ENCODE data around the gene PSME4.
"Not testable (repeated sequence)": the region's sequence is repeated elsewhere in the genome, so short reads cannot be mapped to it uniquely, and the experiment has no call there.

PSME4 gene

DNA sequence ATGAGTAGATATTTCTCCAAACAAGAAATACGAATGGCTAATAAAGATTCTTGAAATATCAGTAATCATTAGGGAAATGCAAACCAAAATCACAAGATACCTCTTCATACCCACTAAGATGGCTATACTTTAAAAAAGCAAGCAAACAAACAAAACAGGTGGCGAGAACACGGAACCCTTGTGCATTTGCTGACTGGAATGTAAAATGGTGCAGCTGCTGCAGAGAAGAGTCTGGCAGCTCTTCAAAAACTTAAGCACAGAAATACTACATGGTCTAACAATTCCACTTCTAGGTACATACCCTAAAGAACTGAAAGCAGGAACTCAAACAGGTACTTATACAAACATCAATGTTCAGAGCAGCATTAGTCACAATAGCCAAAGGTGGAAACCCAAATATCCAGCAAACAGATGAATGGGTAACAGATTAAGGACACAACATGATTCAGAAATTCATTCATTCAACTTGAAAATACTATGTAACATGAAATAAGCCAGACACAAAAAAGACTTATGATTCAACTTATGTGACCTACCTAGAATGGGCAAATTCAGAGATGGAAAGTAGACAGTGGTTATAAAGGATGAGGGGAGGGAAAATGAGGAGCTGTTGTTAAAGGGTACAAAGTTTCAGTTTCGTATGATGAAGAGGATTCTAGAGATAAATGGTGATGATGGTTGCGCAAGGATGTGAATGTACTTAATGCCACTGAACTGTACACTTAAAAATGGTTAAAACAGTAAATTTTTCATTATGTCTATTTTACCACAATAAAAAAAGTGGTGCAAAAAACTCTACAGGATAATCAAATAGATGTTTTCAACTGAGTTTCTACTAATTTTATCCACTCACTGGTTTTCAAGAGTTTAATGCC is 84.2 kb downstream of the PSME4 start:
- DNase-seq (ENCODE audit: low read depth), result no peak

GRCh38 chr2:53884883-53885282 is 85.9 kb downstream of the PSME4 start:
- no peak for DNase-seq (ENCODE audit: low read depth)

- DNase-seq (ENCODE audit: low read depth), result no peak
Observed at GRCh38 chr2:53881986-53882385, 88.8 kb downstream of the PSME4 start.

DNA sequence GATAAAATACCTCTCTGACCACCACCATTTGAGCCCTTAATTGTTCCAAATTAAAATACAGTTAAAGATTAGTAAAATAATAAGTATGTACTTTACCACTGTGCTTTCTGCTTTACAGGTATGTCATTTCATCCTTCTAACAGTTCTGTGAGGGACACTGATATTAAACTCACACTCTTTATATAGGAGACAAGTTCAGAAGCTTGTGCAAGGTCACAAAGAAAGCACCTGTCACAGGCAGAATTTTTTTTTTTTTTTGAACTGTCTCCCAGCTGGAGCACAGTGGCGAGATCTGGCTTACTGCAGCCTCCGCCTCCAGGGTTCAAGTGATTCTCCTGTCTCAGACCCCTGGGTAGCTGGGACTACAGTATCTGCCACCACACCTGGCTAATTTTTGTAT is 89.4 kb downstream of the PSME4 start:
- no peak for DNase-seq (ENCODE audit: low read depth)

DNA sequence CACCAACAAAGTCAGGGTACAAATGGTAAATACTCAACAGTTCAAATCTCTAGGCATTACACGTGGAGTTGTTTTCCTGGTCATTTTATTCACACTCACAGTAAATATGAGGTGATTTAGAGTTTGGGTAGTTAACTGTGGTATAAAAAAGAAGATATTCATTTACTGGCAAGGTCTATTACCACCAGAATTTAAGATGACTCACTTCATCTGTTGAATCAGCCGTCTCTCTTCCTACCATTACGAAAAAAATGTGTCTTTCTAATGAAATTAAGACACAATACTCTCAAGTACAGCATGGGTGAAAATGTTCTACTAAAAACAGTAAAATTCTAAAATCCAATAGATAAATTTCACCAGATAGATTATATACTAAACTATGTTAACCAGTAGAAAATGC is 90.0 kb downstream of the PSME4 start:
- peak; percentile 23 for DNase-seq (ENCODE audit: low read depth)

GRCh38 chr2:53877556-53877955 is 93.2 kb downstream of the PSME4 start:
- DNase-seq (ENCODE audit: low read depth), result no peak

DNA sequence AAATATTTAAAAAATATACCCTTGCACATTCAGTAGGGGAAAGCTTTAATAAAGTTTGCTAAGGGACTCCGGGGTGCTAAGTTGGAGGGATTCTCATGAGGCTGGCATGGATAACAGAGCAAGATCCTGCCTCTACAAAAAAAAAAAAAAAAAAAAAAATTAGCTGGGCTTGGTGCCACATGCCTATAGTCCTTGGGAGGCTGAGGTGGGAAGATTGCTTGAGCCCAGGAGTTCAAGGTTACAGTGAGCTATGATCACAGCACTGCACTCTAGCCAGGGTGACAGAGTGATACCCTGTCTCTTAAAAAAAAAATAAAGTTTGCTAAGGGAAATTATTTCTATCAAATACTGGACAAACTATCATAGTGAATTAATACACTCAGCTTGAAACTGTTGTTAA is 93.7 kb downstream of the PSME4 start:
- no peak for DNase-seq (ENCODE audit: low read depth)

GRCh38 chr2:53874401-53874950 is 96.3 kb downstream of the PSME4 start:
- no peak for DNase-seq (ENCODE audit: low read depth)

- DNase-seq (ENCODE audit: low read depth), result no peak
Observed at GRCh38 chr2:53867773-53868172, 103.0 kb downstream of the PSME4 start.

DNA sequence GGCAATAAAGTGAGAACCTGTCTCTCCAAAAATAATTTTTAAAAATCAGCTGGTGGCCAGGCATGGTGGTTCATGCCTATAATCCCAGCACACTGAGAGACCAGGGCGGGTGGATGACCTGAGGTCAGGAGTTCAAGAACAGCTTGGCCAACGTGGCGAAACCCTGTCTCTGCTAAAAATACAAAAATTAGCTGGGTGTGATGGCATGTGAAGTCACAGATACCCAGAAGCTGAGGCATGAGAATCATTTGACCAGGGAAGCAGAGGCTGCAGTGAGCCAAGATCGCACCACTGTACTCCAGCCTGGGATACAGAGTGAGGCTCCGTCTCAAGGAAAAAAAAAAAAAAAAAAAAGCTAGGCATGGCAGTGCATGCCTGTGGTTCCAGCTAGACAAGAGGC is 103.6 kb downstream of the PSME4 start:
- no peak for DNase-seq (ENCODE audit: low read depth)

- no peak for DNase-seq (ENCODE audit: low read depth)
Observed at GRCh38 chr2:53865962-53866361, 104.8 kb downstream of the PSME4 start.

DNA sequence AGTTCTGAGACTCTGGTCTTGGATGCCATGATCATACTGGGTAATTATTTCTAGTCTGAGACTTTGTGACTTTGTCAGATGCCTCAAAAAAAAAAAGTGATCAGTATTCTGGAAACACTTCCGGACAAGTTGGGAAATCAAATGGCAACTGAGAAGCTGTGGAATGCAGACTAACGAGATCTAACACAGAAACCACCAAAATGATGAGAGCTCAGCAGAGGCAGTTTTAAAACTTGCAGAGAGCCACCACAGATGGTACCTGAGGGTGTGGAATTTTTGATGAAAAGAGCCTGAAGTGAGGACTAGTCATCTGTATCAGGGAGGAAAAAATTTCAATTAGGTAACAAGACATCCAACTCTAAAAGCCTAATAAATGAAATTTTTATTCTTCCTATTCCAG is 105.5 kb downstream of the PSME4 start:
- no peak for DNase-seq (ENCODE audit: low read depth)

- no peak for DNase-seq (ENCODE audit: low read depth)
Observed at GRCh38 chr2:53863538-53864227, 107.1 kb downstream of the PSME4 start.

DNA sequence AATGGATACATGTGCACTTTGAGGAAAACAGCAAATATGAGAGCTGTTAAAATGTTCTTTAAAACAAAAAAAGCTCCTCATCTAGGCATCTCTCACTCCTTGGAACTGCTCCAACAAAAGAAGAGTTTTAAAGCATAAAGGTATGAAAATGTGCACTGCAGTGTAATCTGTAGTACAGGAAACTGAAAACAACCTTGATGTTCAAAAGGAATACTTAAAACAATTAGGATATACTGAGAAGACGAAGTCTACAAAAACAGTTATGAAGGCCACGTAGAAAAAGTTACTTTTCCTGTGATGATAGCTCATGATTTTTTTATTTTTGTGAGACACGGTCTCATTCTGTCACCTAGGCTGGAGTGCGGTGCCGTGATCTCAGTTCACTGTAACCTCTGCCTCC is 109.0 kb downstream of the PSME4 start:
- DNase-seq (ENCODE audit: low read depth), result no peak

- DNase-seq (ENCODE audit: low read depth), result no peak
Observed at GRCh38 chr2:53859206-53860181, 111.3 kb downstream of the PSME4 start, which contains the start of gene GPR75. Gene GPR75 (minus strand): TSS chr2:53859967. CDS start chr2:53854756, 5,211 bp downstream.

- DNase-seq (ENCODE audit: low read depth), result no peak
Observed at GRCh38 chr2:53856272-53856671, 114.5 kb downstream of the PSME4 start.

DNA sequence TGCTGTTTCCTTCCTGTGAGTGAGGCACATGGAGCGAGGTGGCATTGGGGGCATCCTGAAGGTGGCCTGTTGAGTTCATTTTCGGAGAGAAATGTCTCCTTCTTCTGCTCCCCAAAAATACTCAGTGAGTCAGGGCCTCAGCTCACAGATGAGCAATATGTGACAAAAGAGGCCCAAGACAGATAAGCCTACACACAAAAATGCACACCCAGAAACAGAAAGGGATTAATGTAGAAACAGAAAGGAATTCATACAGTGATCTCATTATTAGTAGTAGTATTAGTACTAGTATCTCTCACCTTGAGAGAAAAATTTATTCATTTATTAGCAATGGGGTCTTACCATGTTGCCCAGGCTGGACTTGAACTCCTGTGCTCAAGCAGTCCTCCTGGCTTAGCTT is 116.1 kb downstream of the PSME4 start:
- DNase-seq (ENCODE audit: low read depth), result no peak

- no peak for DNase-seq (ENCODE audit: low read depth)
Observed at GRCh38 chr2:53852532-53852931, 118.3 kb downstream of the PSME4 start.

GRCh38 chr2:53851052-53851757 is 119.6 kb downstream of the PSME4 start:
- not testable (repeated sequence) for DNase-seq (ENCODE audit: low read depth)

GRCh38 chr2:53848062-53848461 is 122.7 kb downstream of the PSME4 start:
- DNase-seq (ENCODE audit: low read depth), result no peak

DNA sequence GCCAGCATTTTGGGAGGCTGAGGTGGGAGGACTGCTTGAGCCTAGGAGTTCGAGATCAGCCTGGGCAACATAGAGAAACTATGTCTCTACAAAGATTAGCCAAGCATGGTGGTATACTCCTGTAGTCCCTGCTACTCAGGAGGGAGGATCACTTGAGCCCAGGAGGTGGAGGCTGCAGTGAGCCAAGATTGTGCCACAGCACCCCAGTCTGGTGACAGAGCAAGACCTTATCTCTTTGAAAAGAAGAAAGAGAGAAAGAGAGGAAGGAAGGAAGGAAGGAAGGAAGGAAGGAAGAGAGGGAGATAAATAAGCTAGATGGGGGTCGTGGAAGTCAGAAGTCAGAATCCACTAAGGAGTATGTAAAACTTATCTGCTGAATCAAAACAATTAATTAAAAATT is 127.2 kb downstream of the PSME4 start:
- no peak for DNase-seq (ENCODE audit: low read depth)
